ENCODE results near the gene DBH. TPM values are rescaled to one million over a fixed set of nuclear protein-coding genes. Genes with fewer than 3 reads are reported as not detected.

DBH gene
- total RNA-seq, 2 donors from 2014 or later, result not detected

- intact Hi-C loops (cut with DNase I), result no loop called here
- DNase-seq (ENCODE audit: low spot score), result no peak
These were observed 20.3 kb downstream of the DBH start for GRCh38 chr9:133656211-133657119.

GRCh38 chr9:133657120-133657661 is 21.0 kb downstream of the DBH start:
- intact Hi-C loops (cut with DNase I), result no loop called here
- no peak for DNase-seq (ENCODE audit: low spot score)

GRCh38 chr9:133658442-133659431 is 22.6 kb downstream of the DBH start:
- intact Hi-C loops (cut with DNase I), result no loop called here
- peak; percentile 88 for DNase-seq (ENCODE audit: low spot score)

GRCh38 chr9:133659516-133659915 is 23.4 kb downstream of the DBH start:
- intact Hi-C loops (cut with DNase I), result no loop called here
- DNase-seq (ENCODE audit: low spot score), result no peak

- DNase-seq (ENCODE audit: low spot score), result no peak
- intact Hi-C loops (cut with DNase I), result no loop called here
These were observed 25.8 kb downstream of the DBH start for GRCh38 chr9:133661846-133662540.

GRCh38 chr9:133664173-133665050 is 28.2 kb downstream of the DBH start:
- intact Hi-C loops (cut with DNase I), result no loop called here
- no peak for DNase-seq (ENCODE audit: low spot score)

GRCh38 chr9:133665096-133665495 is 28.9 kb downstream of the DBH start:
- no peak for DNase-seq (ENCODE audit: low spot score)
- intact Hi-C loops (cut with DNase I), result no loop called here

- intact Hi-C loops (cut with DNase I), result no loop called here
- no peak for DNase-seq (ENCODE audit: low spot score)
These were observed 29.4 kb downstream of the DBH start for GRCh38 chr9:133665535-133665934.

- no peak for DNase-seq (ENCODE audit: low spot score)
- intact Hi-C loops (cut with DNase I), result no loop called here
These were observed 30.2 kb downstream of the DBH start for GRCh38 chr9:133666387-133666786.

- intact Hi-C loops (cut with DNase I), result no loop called here
- no peak for DNase-seq (ENCODE audit: low spot score)
These were observed 30.7 kb downstream of the DBH start for GRCh38 chr9:133666845-133667244.

GRCh38 chr9:133667759-133668450 is 31.7 kb downstream of the DBH start:
- intact Hi-C loops (cut with DNase I), result no loop called here
- DNase-seq (ENCODE audit: low spot score), result no peak

- intact Hi-C loops (cut with DNase I), result no loop called here
These were observed 33.1 kb downstream of the DBH start for GRCh38 chr9:133669182-133669801.

GRCh38 chr9:133670466-133670865 is 34.3 kb downstream of the DBH start:
- DNase-seq (ENCODE audit: low spot score), result no peak
- intact Hi-C loops (cut with DNase I), result no loop called here

More at GRCh38 chr9:133669182-133669801, 33.1 kb downstream of the DBH start:
- DNase-seq (ENCODE audit: low spot score), result no peak

GRCh38 chr9:133671371-133671770 is 35.2 kb downstream of the DBH start:
- DNase-seq (ENCODE audit: low spot score), result no peak
- intact Hi-C loops (cut with DNase I), result no loop called here

- intact Hi-C loops (cut with DNase I), result no loop called here
These were observed 36.5 kb downstream of the DBH start for GRCh38 chr9:133672503-133673257.

GRCh38 chr9:133673258-133673655 is 37.1 kb downstream of the DBH start:
- no peak for DNase-seq (ENCODE audit: low spot score)
- intact Hi-C loops (cut with DNase I), result no loop called here

More at GRCh38 chr9:133672503-133673257, 36.5 kb downstream of the DBH start:
- no peak for DNase-seq (ENCODE audit: low spot score)

Data from posterior vena cava (tissue), 2 donors.